Peyer's patch (tissue), 4 donors: ENCODE results near the gene FRMD1. TPM values are rescaled to one million over a fixed set of nuclear protein-coding genes. Genes with fewer than 3 reads are reported as not detected.

Source experiments
- DNase-seq, 3 donors: peaks; one replicate each; pipeline ENCODE4 v3.0.0-alpha.2; 2017 to 2019
- H3K27ac ChIP-seq, 4 donors: fragments of 200-600 bp; sonication (generic); one replicate each; pipeline ENCODE4 v1.5.1; 2016 to 2019
- H3K27me3 ChIP-seq, 2 donors: fragments of 200-600 bp; sonication (generic); one replicate each; pipeline ENCODE4 v1.5.1; 2019
- H3K36me3 ChIP-seq, 3 donors: fragments of 200-600 bp; sonication (generic); one replicate each; pipeline ENCODE4 v1.5.1; 2016 to 2019
- H3K4me1 ChIP-seq, 4 donors: fragments of 200-600 bp; sonication (generic); one replicate each; pipeline ENCODE4 v1.5.1; 2016 to 2019
- H3K4me3 ChIP-seq, 4 donors: fragments of 200-600 bp; sonication (generic); 1 replicate in 3 of 4; 2 replicates in 1 of 4; pipeline ENCODE4 v1.5.1; 2016 to 2019; ENCODE audit warnings: mild to moderate bottlenecking in 1 of 4
- H3K9me3 ChIP-seq, 4 donors: fragments of 200-600 bp; sonication (generic); one replicate each; pipeline ENCODE4 v1.5.1; 2016 to 2019; ENCODE audit warnings: mild to moderate bottlenecking in 1 of 4
- CTCF ChIP-seq, 6 experiments: fragments of 450-650 bp in 4 of 6; fragments of 200-600 bp in 2 of 6; sonication (generic) in 1 of 6; IDR thresholded peaks; one replicate each; pipeline ENCODE4 v1.5.1; 2017 to 2019; ENCODE audit warnings: antibody characterized with exemption in 6 of 6, mild to moderate bottlenecking in 3 of 6, moderate library complexity in 1 of 6
- POLR2A ChIP-seq, 2 donors: fragments of 450-650 bp; IDR thresholded peaks; one replicate each; pipeline ENCODE4 v1.5.1; 2017; ENCODE audit warnings: antibody characterized with exemption in 2 of 2, mild to moderate bottlenecking in 2 of 2, moderate library complexity in 2 of 2
- total RNA-seq, 4 donors: library from RNA; depleted of rRNA; stranded (reverse); fragments of >200 nt; gene quantifications; one replicate each; pipeline ENCODE4 v1.1.0, GENCODE V29; 2016

The FRMD1 gene
- total RNA-seq, 4 donors from 2014 or later = 1.7 to 28.7 (median 15.7) TPM

DNA sequence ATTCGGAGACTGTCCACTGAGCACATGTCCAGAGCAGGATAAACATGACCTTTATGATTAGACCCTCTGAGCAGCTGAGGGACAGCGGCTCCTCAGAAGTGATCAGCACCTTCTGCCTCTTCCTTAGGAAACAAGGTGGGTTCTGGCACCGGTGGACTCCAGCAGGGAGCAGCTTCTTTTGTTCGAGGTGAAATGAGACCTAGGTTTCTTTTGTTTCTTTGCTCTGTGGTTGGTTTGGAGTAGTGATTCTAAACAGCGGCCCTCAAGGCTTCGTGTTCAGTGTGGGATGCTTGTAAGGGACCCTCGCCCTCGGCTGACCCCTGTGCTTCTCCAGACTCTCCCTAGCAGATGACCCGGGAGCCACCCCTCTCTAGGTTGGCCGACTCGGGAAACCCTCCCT lies 14.6 kb upstream of the FRMD1 start:
- H3K27ac ChIP-seq = peak overlapping the region in 1 of 4 donors; percentile 74
- no peak for DNase-seq

GRCh38 chr6:168093071-168093505 lies 14.1 kb upstream of the FRMD1 start:
- H3K27ac ChIP-seq = peak overlapping the region in 1 of 4 donors; percentile 74
- DNase-seq = peak in 2 of 3 donors; percentile 73 to 79
- TF ChIP-seq POLR2A (IDR thresholded peaks at IDR 0.05) = no peak
- TF ChIP-seq CTCF (IDR thresholded peaks at IDR 0.05) = no peak
- H3K27me3 ChIP-seq = no peaks in the 10 kb centered on the region
- H3K4me1 ChIP-seq = peaks cover 0 to 8% (median 2%) of the 10 kb centered on the region in 4 donors
- no peak overlapping the region for H3K4me3 ChIP-seq
- H3K36me3 ChIP-seq = no peaks in the 10 kb centered on the region
- H3K9me3 ChIP-seq = no peaks in the 10 kb centered on the region

More for the DNA sequence above, 14.6 kb upstream of the FRMD1 start:
- Histone ChIP-seq H3K9me3 (no peaks in the 10 kb centered on the region), H3K4me3 (no peak overlapping the region), H3K36me3 (no peaks in the 10 kb centered on the region), H3K27me3 (no peaks in the 10 kb centered on the region), H3K4me1 (peaks cover 0 to 4% (median under 1%) of the 10 kb centered on the region in 4 donors)
- no peak for TF ChIP-seq CTCF (IDR thresholded peaks at IDR 0.05)
- no peak for TF ChIP-seq POLR2A (IDR thresholded peaks at IDR 0.05)

GRCh38 chr6:168092541-168092940 lies 13.5 kb upstream of the FRMD1 start:
- no peak for DNase-seq
- peak overlapping the region in 1 of 4 donors; percentile 74 for H3K27ac ChIP-seq
- peaks cover 0 to 14% (median 2%) of the 10 kb centered on the region in 4 donors for H3K4me1 ChIP-seq
- H3K36me3 ChIP-seq = no peaks in the 10 kb centered on the region
- no peak overlapping the region for H3K4me3 ChIP-seq
- no peaks in the 10 kb centered on the region for H3K27me3 ChIP-seq
- H3K9me3 ChIP-seq = no peaks in the 10 kb centered on the region
- no peak for TF ChIP-seq POLR2A (IDR thresholded peaks at IDR 0.05)
- no peak for TF ChIP-seq CTCF (IDR thresholded peaks at IDR 0.05)

GRCh38 chr6:168091381-168092264 lies 12.6 kb upstream of the FRMD1 start:
- no peak for TF ChIP-seq POLR2A (IDR thresholded peaks at IDR 0.05)
- TF ChIP-seq CTCF (IDR thresholded peaks at IDR 0.05) = no peak
- Histone ChIP-seq H3K27ac (no peak overlapping the region), H3K9me3 (no peaks in the 10 kb centered on the region), H3K27me3 (no peaks in the 10 kb centered on the region), H3K36me3 (no peaks in the 10 kb centered on the region), H3K4me1 (peaks cover 0 to 17% (median 2%) of the 10 kb centered on the region in 4 donors), H3K4me3 (no peak overlapping the region)
- no peak for DNase-seq

GRCh38 chr6:168090706-168091105 lies 11.7 kb upstream of the FRMD1 start:
- Histone ChIP-seq H3K36me3 (no peaks in the 10 kb centered on the region), H3K27ac (no peak overlapping the region), H3K27me3 (no peaks in the 10 kb centered on the region), H3K4me1 (peaks cover 0 to 17% (median 2%) of the 10 kb centered on the region in 4 donors), H3K9me3 (no peaks in the 10 kb centered on the region), H3K4me3 (no peak overlapping the region)
- DNase-seq = no peak
- TF ChIP-seq CTCF (IDR thresholded peaks at IDR 0.05) (no peak), POLR2A (IDR thresholded peaks at IDR 0.05) (no peak)
